SK-N-MC (cell line): ENCODE data around the gene LGI2.

Experiments used
- EZH2 ChIP-seq: fragments of 200-600 bp; sonication (generic); IDR thresholded peaks from one replicate; pipeline ENCODE4 v1.6.1; 2017; ENCODE audit warnings: antibody characterized with exemption
- POLR2AphosphoS5 ChIP-seq: IDR thresholded peaks from 2 replicates; pipeline ENCODE4 v1.6.1; 2012; ENCODE audit warnings: mild to moderate bottlenecking, low read depth, low read length, borderline replicate concordance

GRCh38 chr4:25013756-25014661, 16.7 kb downstream of the LGI2 start:
- TF ChIP-seq EZH2: no peak
- TF ChIP-seq POLR2AphosphoS5: no peak
